ENCODE measurements around the gene CAPS. TPM values are rescaled to one million over a fixed set of nuclear protein-coding genes. Genes with fewer than 3 reads are reported as not detected.

The CAPS gene
- total RNA-seq, 1 experiment from 2014 or later = 2.3 TPM

DNA sequence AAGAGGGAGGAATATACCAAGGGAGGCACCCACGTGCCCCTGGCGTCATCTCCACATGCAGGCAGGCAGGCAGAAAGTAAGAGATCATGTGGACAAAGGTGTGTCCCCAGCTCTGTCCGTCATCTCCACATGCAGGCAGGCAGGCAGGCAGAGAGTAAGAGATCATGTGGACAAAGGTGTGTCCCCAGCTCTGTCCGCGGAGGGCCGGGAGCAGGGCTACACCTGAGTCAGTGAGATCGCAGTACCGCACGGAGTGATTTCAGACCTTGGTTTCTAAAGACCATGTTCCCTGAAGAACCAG lies 22.2 kb downstream of the CAPS start:
- no CpG with 5 or more reads among the region's 9 CpGs for WGBS (ENCODE audit: extremely low coverage, insufficient read length, low lambda C conversion rate)
- H3K79me1 ChIP-seq (ENCODE audit: insufficient read depth, low read depth, low read length, poor library complexity, severe bottlenecking) = no peaks in the 10 kb centered on the region
- no peak overlapping the region for H3K56ac ChIP-seq (ENCODE audit: insufficient read length, low read depth, low read length)
- H4K8ac ChIP-seq (replicated peaks; ENCODE audit: insufficient read length, low read depth, low read length) = no peak overlapping the region
- H2BK20ac ChIP-seq (ENCODE audit: low read depth, low read length, poor library complexity, severe bottlenecking) = no peak overlapping the region
- no peaks in the 10 kb centered on the region for H3K23me2 ChIP-seq (ENCODE audit: insufficient read length, low read depth, low read length, poor library complexity, severe bottlenecking)
- Mint-ChIP-seq H3K27ac (peak overlapping the region in 1 of 3 experiments; percentile 49; a peak in 1 of 7 replicates), H3K27me3 (ENCODE audit: low read depth) (no peaks in the 10 kb centered on the region; the same call in 1 of the 2 replicates), H3K9me3 (no peaks in the 10 kb centered on the region), H3K4me3 (no peak overlapping the region), H3K36me3 (ENCODE audit: insufficient read depth in 1 of 3, low read depth in 3 of 3) (peaks cover 8 to 63% (median 50%) of the 10 kb centered on the region in 3 experiments; a peak in 6 of 7 replicates), H3K4me1 (peaks cover 0 to 9% of the 10 kb centered on the region in 2 experiments; a peak in 1 of 4 replicates)
- no peaks in the 10 kb centered on the region for H3K27me3 ChIP-seq (ENCODE audit: insufficient read depth, low read length)
- H4K91ac ChIP-seq (ENCODE audit: insufficient read length, low read depth, low read length) = no peak overlapping the region
- no peak overlapping the region for H3K14ac ChIP-seq (ENCODE audit: insufficient read depth, low read length)
- H3K23ac ChIP-seq (ENCODE audit: insufficient read length, low read depth, low read length) = no peak overlapping the region
- H3K4me1 ChIP-seq (ENCODE audit: insufficient read depth, low read length) = no peaks in the 10 kb centered on the region
- no peak for DNase-seq
- no peak overlapping the region for H3K9ac ChIP-seq (ENCODE audit: extremely low read depth, insufficient read length, low read length)
- no peaks in the 10 kb centered on the region for H3K79me2 ChIP-seq (ENCODE audit: insufficient read depth, low read length)
- no peak overlapping the region for H3T11ph ChIP-seq (ENCODE audit: low read length)
- H2BK15ac ChIP-seq (ENCODE audit: low read depth, low read length) = no peak overlapping the region
- H2BK5ac ChIP-seq (ENCODE audit: insufficient read length, low read length) = no peak overlapping the region
- H2BK12ac ChIP-seq (ENCODE audit: insufficient read length, low read depth, low read length) = no peak overlapping the region
- no peak overlapping the region for H3K18ac ChIP-seq (ENCODE audit: insufficient read length, low read depth, low read length)
- no peak overlapping the region for H3K4me2 ChIP-seq (ENCODE audit: insufficient read depth, insufficient read length, low read length)
- no peak overlapping the region for H4K5ac ChIP-seq (ENCODE audit: insufficient read length, low read depth, low read length)
- H3K4ac ChIP-seq (ENCODE audit: low read depth, low read length) = no peak overlapping the region
- TF ChIP-seq, protein P1, sequence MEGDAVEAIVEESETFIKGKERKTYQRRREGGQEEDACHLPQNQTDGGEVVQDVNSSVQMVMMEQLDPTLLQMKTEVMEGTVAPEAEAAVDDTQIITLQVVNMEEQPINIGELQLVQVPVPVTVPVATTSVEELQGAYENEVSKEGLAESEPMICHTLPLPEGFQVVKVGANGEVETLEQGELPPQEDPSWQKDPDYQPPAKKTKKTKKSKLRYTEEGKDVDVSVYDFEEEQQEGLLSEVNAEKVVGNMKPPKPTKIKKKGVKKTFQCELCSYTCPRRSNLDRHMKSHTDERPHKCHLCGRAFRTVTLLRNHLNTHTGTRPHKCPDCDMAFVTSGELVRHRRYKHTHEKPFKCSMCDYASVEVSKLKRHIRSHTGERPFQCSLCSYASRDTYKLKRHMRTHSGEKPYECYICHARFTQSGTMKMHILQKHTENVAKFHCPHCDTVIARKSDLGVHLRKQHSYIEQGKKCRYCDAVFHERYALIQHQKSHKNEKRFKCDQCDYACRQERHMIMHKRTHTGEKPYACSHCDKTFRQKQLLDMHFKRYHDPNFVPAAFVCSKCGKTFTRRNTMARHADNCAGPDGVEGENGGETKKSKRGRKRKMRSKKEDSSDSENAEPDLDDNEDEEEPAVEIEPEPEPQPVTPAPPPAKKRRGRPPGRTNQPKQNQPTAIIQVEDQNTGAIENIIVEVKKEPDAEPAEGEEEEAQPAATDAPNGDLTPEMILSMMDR (conservative IDR thresholded peaks at IDR 0.05) = no peak
- H4K20me1 ChIP-seq (ENCODE audit: control insufficient read depth, insufficient read depth, insufficient read length) = no peaks in the 10 kb centered on the region
- no peak overlapping the region for H3K27ac ChIP-seq (ENCODE audit: insufficient read length, low read depth, low read length)
- no peak overlapping the region for H2AFZ ChIP-seq (ENCODE audit: low read length)
- H3K9me3 ChIP-seq (ENCODE audit: control insufficient read depth, low read depth, low read length) = no peaks in the 10 kb centered on the region
- H2AK5ac ChIP-seq (ENCODE audit: insufficient read length, low read length) = no peak overlapping the region
- no peak overlapping the region for H2BK120ac ChIP-seq (ENCODE audit: low read depth, low read length, poor library complexity, severe bottlenecking)
